Omental fat pad (tissue), 4 donors: ENCODE results near the gene KLHL29. TPM values are rescaled to one million over a fixed set of nuclear protein-coding genes. Genes with fewer than 3 reads are reported as not detected.

Source experiments
- ATAC-seq: fragments of 150-250 bp; one replicate; pipeline ENCODE4 v1.9.1; 2016; ENCODE audit warnings: mild to moderate bottlenecking, moderate library complexity; ENCODE audit not compliant: low FRiP score
- DNase-seq: peaks from one replicate; pipeline ENCODE4 v3.0.0-alpha.2; 2019; ENCODE audit warnings: low spot score
- total RNA-seq, 4 donors: library from RNA; depleted of rRNA; stranded (reverse); fragments of >200 nt; gene quantifications; one replicate each; pipeline ENCODE4 v1.1.0, GENCODE V29; 2016
- TF ChIP-seq, protein P1 (sequence below), 3 donors: fragments of 450-650 bp; IDR thresholded peaks; one replicate each; pipeline ENCODE4 v1.5.1; 2016 to 2017; ENCODE audit warnings: antibody characterized with exemption in 3 of 3, mild to moderate bottlenecking in 3 of 3, moderate library complexity in 2 of 3

Gene KLHL29
- total RNA-seq, 4 donors from 2014 or later = 4.0 to 19.5 (median 12.7) TPM

GRCh38 chr2:23688486-23689130 lies 303.6 kb downstream of the KLHL29 start:
- no peak for ATAC-seq
- DNase-seq = no peak
- TF ChIP-seq, protein P1, sequence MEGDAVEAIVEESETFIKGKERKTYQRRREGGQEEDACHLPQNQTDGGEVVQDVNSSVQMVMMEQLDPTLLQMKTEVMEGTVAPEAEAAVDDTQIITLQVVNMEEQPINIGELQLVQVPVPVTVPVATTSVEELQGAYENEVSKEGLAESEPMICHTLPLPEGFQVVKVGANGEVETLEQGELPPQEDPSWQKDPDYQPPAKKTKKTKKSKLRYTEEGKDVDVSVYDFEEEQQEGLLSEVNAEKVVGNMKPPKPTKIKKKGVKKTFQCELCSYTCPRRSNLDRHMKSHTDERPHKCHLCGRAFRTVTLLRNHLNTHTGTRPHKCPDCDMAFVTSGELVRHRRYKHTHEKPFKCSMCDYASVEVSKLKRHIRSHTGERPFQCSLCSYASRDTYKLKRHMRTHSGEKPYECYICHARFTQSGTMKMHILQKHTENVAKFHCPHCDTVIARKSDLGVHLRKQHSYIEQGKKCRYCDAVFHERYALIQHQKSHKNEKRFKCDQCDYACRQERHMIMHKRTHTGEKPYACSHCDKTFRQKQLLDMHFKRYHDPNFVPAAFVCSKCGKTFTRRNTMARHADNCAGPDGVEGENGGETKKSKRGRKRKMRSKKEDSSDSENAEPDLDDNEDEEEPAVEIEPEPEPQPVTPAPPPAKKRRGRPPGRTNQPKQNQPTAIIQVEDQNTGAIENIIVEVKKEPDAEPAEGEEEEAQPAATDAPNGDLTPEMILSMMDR (IDR thresholded peaks at IDR 0.05) = no peak

DNA sequence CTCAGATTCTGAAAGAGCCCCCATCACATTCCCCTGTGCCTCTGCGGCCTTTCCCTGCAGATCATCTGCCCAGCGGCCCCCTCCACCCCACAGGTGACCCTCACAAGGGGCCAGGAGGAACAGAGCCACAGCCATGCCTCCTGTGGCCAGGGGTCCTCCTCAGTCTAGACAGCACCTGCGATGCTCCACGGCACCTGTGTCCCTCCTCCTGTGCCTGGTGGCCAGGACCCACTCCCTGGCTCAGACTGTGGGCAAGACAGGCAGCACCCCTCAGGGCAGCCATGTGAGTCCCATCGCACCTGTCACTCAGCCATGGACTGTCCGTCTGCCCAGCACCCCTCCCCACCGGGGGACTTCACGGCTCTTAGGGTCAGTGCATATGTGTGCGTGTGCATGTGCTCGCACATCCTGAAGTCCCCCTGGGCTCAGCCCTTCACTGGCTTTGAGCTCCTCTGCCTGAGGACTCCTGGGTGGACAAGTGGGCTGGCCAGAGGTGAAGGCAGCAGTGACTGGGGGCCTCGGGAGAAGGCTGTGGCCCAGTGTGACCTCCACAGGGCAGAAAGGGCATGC lies 304.2 kb downstream of the KLHL29 start:
- TF ChIP-seq, protein P1 (IDR thresholded peaks at IDR 0.05) = no peak
- DNase-seq (no peak), ATAC-seq (no peak)

DNA sequence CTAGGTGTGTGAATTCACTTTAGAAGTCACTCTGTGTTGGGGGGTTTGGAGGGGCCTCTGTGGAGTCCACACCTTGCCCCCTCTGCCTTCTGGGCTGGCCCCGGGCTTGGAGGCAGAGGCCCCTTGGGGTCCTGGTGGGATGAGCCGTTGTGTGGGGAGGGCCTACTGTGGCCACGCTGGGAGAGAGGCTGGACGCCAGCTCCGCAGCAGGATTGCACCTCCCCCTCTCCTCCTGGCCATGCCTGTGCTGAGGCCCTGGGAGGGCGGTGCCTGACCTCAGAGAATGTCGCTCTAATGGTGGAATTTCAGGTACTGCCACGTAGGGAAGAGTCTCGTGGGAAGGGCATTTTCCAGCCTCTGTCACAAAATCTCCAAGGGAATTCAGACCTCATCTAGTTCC lies 304.9 kb downstream of the KLHL29 start:
- TF ChIP-seq, protein P1 (IDR thresholded peaks at IDR 0.05) = no peak
- ATAC-seq (no peak), DNase-seq (no peak)

DNA sequence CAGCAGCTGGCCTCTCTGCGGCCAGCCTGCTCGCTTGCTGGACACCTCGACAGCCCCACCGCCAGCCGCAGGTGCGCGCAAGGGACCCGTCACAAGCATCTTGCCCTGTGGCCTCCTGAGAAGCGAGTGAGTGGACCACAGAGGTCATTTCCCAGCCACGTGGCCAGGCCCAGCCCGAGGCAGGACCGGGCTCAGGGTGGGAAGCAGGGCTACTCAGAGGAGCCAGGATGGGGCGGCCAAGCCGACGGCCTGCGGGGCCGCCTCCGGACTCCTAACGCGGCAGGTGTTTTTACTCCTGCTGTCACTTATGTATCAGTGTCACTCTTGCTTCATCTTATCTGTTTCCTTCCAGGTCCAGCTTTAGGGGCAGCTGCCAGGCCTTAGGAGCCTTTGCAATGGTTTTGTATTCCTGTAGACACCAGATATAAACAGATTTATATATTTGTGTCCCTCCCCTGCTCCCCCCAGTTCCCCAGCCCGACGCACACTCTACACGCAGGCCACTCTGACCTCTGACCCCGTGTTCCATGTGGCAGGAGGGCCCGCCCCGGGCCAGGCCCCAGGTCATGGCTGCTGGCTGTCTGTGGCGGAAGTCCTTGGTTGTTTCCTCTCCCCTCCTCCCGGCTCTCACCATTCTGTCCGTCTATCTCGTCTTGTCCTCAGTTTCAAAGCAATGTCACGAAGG lies 305.6 kb downstream of the KLHL29 start:
- no peak for ATAC-seq
- TF ChIP-seq, protein P1 (IDR thresholded peaks at IDR 0.05) = no peak
- DNase-seq = no peak

DNA sequence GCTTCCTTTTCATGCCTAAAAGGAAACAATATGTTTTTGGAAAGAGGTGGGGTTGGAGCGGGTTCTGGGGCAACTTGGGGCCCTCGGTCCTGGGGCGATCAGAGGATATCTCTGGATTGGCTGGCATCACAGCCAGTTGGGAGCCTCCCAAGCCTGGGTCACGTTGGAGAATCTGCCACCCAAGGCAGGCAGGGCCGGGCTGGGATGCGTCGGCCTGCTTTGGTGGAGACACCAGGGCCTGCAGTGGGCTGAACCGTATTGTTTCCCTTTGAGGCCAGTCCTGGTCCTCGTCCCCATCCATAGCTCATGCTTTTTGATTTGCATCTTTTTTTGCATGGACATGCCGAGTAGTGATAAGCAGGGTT lies 306.1 kb downstream of the KLHL29 start:
- ATAC-seq = no peak
- no peak for DNase-seq
- TF ChIP-seq, protein P1 (IDR thresholded peaks at IDR 0.05) = no peak

GRCh38 chr2:23691565-23691964 lies 306.6 kb downstream of the KLHL29 start:
- ATAC-seq (no peak), DNase-seq (no peak)
- TF ChIP-seq, protein P1 (IDR thresholded peaks at IDR 0.05) = no peak

DNA sequence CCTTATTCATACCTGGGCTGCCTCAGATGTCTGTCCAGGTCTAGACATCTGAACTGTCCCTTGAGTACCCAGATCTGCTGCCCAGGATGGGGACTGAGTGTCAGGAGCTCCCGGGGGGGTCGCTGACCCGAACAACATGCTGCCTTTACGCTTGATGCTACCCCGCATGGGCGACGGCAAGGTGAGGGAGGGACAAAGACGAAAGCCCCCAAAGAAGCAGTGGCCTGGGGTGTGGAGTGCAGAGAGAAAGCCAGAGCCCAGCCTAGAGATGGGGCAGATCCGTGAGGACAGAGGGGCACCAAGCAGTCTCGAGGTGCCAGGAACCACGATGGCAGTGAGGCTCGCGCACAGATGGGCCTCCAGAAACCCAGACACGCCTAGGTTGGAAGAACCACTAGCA lies 307.3 kb downstream of the KLHL29 start:
- ATAC-seq (no peak), DNase-seq (no peak)
- TF ChIP-seq, protein P1 (IDR thresholded peaks at IDR 0.05) = no peak
